ENCODE measurements around the gene TFE3.
"Not testable (repeated sequence)": the region's sequence is repeated elsewhere in the genome, so short reads cannot be mapped to it uniquely, and the experiment has no call there.

The TFE3 gene

GRCh38 chrX:48983081-48983480 lies 60.1 kb downstream of the TFE3 start:
- TF ChIP-seq CTCF (conservative IDR thresholded peaks at IDR 0.05) (no peak), ZFX (IDR thresholded peaks at IDR 0.05) (no peak)
- no peak overlapping the region for H3K27ac ChIP-seq

- TF ChIP-seq CTCF (conservative IDR thresholded peaks at IDR 0.05) (no peak), ZFX (IDR thresholded peaks at IDR 0.05) (no peak)
- no peak overlapping the region for H3K27ac ChIP-seq
These were observed 62.0 kb downstream of the TFE3 start for GRCh38 chrX:48981178-48981577.

GRCh38 chrX:48980341-48980740 lies 62.8 kb downstream of the TFE3 start:
- not testable (repeated sequence) for H3K27ac ChIP-seq

Measured in C4-2B (cell line).